ENCODE measurements around the gene CPT1C. TPM values are rescaled to one million over a fixed set of nuclear protein-coding genes. Genes with fewer than 3 reads are reported as not detected.

Gene CPT1C
- total and polyA plus RNA-seq, 11 donors: 1.00 to 6.0 (median 2.2) TPM

DNA sequence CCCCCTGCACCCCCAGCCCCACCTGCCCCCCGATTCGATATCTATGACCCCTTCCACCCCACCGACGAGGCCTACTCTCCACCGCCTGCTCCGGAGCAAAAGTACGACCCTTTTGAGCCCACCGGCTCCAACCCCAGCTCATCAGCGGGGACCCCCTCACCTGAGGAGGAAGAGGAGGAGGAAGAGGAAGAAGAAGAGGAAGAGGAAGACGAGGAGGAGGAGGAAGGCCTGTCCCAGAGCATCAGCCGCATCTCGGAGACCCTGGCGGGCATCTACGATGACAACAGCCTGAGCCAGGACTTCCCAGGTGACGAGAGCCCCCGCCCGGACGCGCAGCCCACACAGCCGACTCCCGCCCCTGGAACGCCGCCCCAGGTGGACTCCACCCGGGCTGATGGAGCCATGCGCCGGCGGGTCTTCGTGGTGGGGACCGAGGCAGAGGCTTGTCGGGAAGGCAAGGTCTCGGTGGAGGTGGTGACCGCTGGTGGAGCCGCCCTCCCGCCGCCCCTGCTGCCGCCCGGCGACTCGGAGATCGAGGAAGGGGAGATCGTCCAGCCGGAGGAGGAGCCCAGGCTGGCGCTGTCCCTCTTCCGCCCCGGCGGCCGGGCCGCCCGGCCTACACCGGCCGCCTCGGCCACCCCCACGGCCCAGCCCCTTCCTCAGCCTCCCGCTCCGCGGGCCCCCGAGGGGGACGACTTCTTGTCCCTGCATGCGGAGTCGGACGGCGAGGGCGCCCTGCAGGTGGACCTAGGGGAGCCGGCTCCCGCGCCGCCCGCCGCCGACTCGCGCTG is 39.7 kb upstream of the CPT1C start:
- Histone ChIP-seq H3K27me3 (no peaks in the 10 kb centered on the region), H3K27ac (no peak overlapping the region), H3K4me1 (no peaks in the 10 kb centered on the region), H3K4me3 (no peak overlapping the region), H3K9me3 (no peaks in the 10 kb centered on the region), H3K36me3 (peaks cover 0 to 94% (median 88%) of the 10 kb centered on the region in 9 donors)
- DNase-seq (no peak), ATAC-seq (no peak)
- intact Hi-C loops (cut with DNase I): no loop called here
- no peak for TF ChIP-seq POLR2A (IDR thresholded peaks at IDR 0.05)
- TF ChIP-seq CTCF (IDR thresholded peaks at IDR 0.05): no peak
- 93 to 96% (median 95%) methylated on average over 25 to 72 of the region's 72 CpGs for WGBS, 4 donors

GRCh38 chr19:49651820-49652550 is 38.9 kb upstream of the CPT1C start:
- Histone ChIP-seq H3K9me3 (no peaks in the 10 kb centered on the region), H3K36me3 (peaks cover 0 to 94% (median 88%) of the 10 kb centered on the region in 9 donors), H3K4me3 (no peak overlapping the region), H3K27me3 (no peaks in the 10 kb centered on the region), H3K27ac (no peak overlapping the region), H3K4me1 (no peaks in the 10 kb centered on the region)
- ATAC-seq: no peak
- WGBS, 4 donors: 95 to 97% (median 96%) methylated on average over 89 to 110 of the region's 110 CpGs
- TF ChIP-seq CTCF (IDR thresholded peaks at IDR 0.05): no peak
- no peak for TF ChIP-seq POLR2A (IDR thresholded peaks at IDR 0.05)
- no peak for DNase-seq
- intact Hi-C loops (cut with DNase I): no loop called here

GRCh38 chr19:49652551-49653465 is 38.1 kb upstream of the CPT1C start:
- no peak overlapping the region for H3K4me3 ChIP-seq
- no peaks in the 10 kb centered on the region for H3K27me3 ChIP-seq
- H3K4me1 ChIP-seq: no peaks in the 10 kb centered on the region
- intact Hi-C loops (cut with DNase I): no loop called here
- no peak for ATAC-seq
- 94 to 95% (median 95%) methylated on average over 43 to 58 of the region's 58 CpGs for WGBS, 4 donors
- H3K36me3 ChIP-seq: peaks cover 0 to 94% (median 88%) of the 10 kb centered on the region in 9 donors
- TF ChIP-seq CTCF (IDR thresholded peaks at IDR 0.05) (no peak), POLR2A (IDR thresholded peaks at IDR 0.05) (no peak)
- no peak for DNase-seq
- no peak overlapping the region for H3K27ac ChIP-seq
- H3K9me3 ChIP-seq: no peaks in the 10 kb centered on the region
